Karpas-422 (cell line): ENCODE results near the gene ADCK1. TPM values are rescaled to one million over a fixed set of nuclear protein-coding genes. Genes with fewer than 3 reads are reported as not detected.

ENCODE experiments used
- DNase-seq: peaks from one replicate; pipeline ENCODE4 v3.0.0-alpha.2; 2015
- H2AFZ ChIP-seq: fragments of 200-600 bp; sonication (generic); 2 replicates; pipeline ENCODE4 v1.6.1; 2014; ENCODE audit warnings: antibody characterized with exemption, low read length, mixed read lengths
- H3K27ac ChIP-seq: fragments of 200-600 bp; sonication (generic); 2 replicates; pipeline ENCODE4 v1.5.1; 2014; ENCODE audit warnings: mild to moderate bottlenecking, low read length, moderate library complexity
- H3K27me3 ChIP-seq: fragments of 200-600 bp; sonication (generic); 2 replicates; pipeline ENCODE4 v1.6.1; 2014; ENCODE audit warnings: low read length, mixed read lengths
- H3K36me3 ChIP-seq: fragments of 200-600 bp; sonication (generic); 2 replicates; pipeline ENCODE4 v1.6.1; 2014; ENCODE audit warnings: low read length, mixed read lengths; ENCODE audit not compliant: insufficient read depth
- H3K4me1 ChIP-seq: fragments of 200-600 bp; sonication (generic); 2 replicates; pipeline ENCODE4 v1.6.1; 2014; ENCODE audit warnings: mild to moderate bottlenecking, low read length, mixed read lengths
- H3K4me2 ChIP-seq: fragments of 200-600 bp; sonication (generic); 2 replicates; pipeline ENCODE4 v1.6.1; 2014; ENCODE audit warnings: low read length, low read depth, mild to moderate bottlenecking; ENCODE audit not compliant: poor library complexity, severe bottlenecking
- H3K4me3 ChIP-seq: fragments of 200-600 bp; sonication (generic); 2 replicates; pipeline ENCODE4 v1.5.1; 2014; ENCODE audit warnings: mild to moderate bottlenecking, antibody characterized with exemption, low read length, mixed read lengths
- H3K79me2 ChIP-seq: fragments of 200-600 bp; sonication (generic); 2 replicates; pipeline ENCODE4 v1.6.1; 2014; ENCODE audit warnings: mild to moderate bottlenecking, low read length, mixed read lengths
- H3K9ac ChIP-seq: fragments of 200-600 bp; sonication (generic); 2 replicates; pipeline ENCODE4 v1.6.0; 2014; ENCODE audit warnings: low read length
- H3K9me2 ChIP-seq: fragments of 200-600 bp; sonication (generic), shearing (Covaris generic); replicated peaks from 2 replicates; pipeline ENCODE4 v1.6.0; 2014; ENCODE audit warnings: mild to moderate bottlenecking, low read length, moderate library complexity; ENCODE audit not compliant: insufficient read depth
- H3K9me3 ChIP-seq: fragments of 300-700, 200-600 bp; sonication (generic); 2 replicates; pipeline ENCODE4 v1.6.1; 2014; ENCODE audit warnings: low read length, mixed read lengths
- H4K20me1 ChIP-seq: fragments of 200-600 bp; sonication (generic); 2 replicates; pipeline ENCODE4 v1.6.1; 2014; ENCODE audit warnings: mild to moderate bottlenecking, antibody characterized with exemption, low read length, low read depth; ENCODE audit not compliant: insufficient read depth
- total RNA-seq: library from RNA; depleted of rRNA; stranded (reverse); fragments of >200 nt; shearing (Covaris generic); gene quantifications from 2 replicates; pipeline ENCODE4 v1.2.3, GENCODE V29; 2014; ENCODE audit warnings: low replicate concordance

ADCK1 gene
- total RNA-seq, 1 experiment from 2014 or later: 9.7 TPM

DNA sequence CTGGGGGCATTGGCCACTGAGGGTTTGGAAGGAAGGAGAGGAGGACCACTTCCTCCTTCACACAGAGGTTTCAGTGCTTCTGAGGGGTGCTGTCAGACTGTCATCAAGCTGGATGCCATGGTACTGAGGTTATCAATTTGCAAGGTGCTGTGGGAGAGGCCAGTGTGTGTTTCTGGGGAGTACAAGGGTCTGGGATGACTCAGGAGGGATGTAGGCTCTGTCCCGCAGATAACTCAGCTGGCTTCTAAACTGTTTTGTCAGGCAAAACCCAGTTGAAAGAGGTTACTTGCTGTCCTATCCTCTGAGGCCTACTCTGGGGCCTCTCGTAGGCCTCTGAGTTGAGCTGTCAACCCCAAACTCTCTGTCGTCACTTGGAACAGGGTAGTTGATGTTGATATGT lies 22.8 kb downstream of the ADCK1 start:
- Histone ChIP-seq H2AFZ (no peak overlapping the region), H3K4me2 (no peak overlapping the region), H3K4me1 (no peaks in the 10 kb centered on the region)

DNA sequence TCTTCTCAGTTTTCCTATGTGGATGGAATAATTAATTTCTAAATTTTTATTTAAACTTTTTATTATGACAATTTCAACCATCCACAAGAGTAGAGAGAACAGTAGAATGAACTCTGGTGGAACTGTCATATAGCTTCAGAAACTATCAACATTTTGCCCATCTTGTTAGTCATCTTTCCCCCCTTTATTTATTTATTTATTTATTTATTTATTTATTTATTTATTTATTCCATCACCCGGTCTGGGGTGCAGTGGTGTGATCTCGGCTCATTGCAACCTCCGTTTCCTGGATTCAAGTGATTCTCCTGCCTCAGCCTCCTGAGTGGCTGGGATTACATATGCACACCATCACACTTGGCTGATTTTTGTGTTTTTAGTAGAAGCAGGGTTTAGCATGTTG lies 23.5 kb downstream of the ADCK1 start:
- no peaks in the 10 kb centered on the region for H3K36me3 ChIP-seq
- H3K4me1 ChIP-seq: no peaks in the 10 kb centered on the region
- H2AFZ ChIP-seq: no peak overlapping the region
- no peaks in the 10 kb centered on the region for H3K9me2 ChIP-seq
- no peaks in the 10 kb centered on the region for H3K79me2 ChIP-seq
- no peak for DNase-seq
- no peak overlapping the region for H3K4me3 ChIP-seq
- H3K9me3 ChIP-seq: no peaks in the 10 kb centered on the region
- H3K4me2 ChIP-seq: no peak overlapping the region
- H3K9ac ChIP-seq: no peak overlapping the region
- H3K27ac ChIP-seq: no peak overlapping the region
- H4K20me1 ChIP-seq: no peaks in the 10 kb centered on the region
- H3K27me3 ChIP-seq: no peaks in the 10 kb centered on the region

More for the DNA sequence above, 22.8 kb downstream of the ADCK1 start:
- Histone ChIP-seq H4K20me1 (no peaks in the 10 kb centered on the region), H3K27me3 (no peaks in the 10 kb centered on the region), H3K9ac (no peak overlapping the region), H3K9me3 (no peaks in the 10 kb centered on the region), H3K9me2 (no peaks in the 10 kb centered on the region), H3K4me3 (no peak overlapping the region), H3K36me3 (no peaks in the 10 kb centered on the region), H3K27ac (no peak overlapping the region), H3K79me2 (no peaks in the 10 kb centered on the region)
- no peak for DNase-seq

DNA sequence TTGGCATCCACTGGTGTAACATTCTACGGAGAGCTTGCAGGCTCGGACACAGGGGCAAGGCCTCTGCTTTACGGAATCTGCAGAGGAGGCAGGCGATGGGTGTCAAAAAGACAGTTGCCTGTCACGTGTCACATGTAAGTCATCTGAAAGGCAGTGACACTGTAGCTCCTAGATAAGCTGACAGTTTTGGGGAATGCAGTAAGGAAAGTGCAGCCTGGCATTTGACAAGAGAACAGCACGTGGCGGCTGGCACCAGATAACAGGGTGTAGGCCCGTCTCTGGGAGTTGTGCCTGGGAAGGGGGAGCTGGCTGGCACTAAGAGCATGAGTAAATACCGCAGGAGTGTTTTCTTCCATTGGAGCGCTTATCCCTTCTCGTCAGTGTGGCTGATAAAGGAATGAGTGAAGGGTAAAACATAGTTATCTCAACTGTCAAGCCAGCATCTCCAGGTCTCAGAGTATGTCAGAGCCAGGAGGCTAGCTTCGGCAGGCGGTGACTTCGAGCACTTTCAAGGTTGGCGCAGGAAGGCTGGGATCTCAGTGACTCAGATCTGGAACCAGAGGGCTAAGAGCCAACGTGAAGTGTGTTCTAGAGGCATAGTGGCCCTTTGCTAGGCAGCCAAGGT lies 26.1 kb downstream of the ADCK1 start:
- H3K9me3 ChIP-seq: no peaks in the 10 kb centered on the region
- no peak overlapping the region for H3K9ac ChIP-seq
- H3K9me2 ChIP-seq: no peaks in the 10 kb centered on the region
- H2AFZ ChIP-seq: no peak overlapping the region
- no peaks in the 10 kb centered on the region for H4K20me1 ChIP-seq
- no peak overlapping the region for H3K4me3 ChIP-seq
- no peaks in the 10 kb centered on the region for H3K36me3 ChIP-seq
- no peaks in the 10 kb centered on the region for H3K4me1 ChIP-seq
- no peak for DNase-seq
- no peaks in the 10 kb centered on the region for H3K79me2 ChIP-seq
- no peaks in the 10 kb centered on the region for H3K27me3 ChIP-seq
- H3K4me2 ChIP-seq: no peak overlapping the region
- H3K27ac ChIP-seq: no peak overlapping the region

DNA sequence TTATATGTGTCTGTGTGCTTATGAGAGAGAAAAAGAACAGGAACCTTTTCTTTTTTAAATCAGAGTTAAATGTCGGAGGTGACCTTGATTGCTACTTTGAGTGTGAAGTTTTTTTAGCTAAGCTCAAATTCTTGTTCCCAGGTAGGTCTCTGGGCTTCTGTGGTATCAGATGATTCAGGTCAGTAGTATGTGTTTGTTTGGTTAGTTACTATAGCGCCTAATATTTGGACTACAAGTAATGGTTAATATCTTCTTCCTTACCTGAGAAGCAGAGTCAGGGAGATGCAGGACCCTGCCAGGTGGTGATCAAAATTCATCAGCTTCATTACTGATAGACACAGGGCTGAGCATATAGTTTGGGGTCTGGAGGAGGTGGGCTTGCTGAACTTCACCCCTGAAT lies 30.8 kb downstream of the ADCK1 start:
- H3K9me3 ChIP-seq: no peaks in the 10 kb centered on the region
- no peaks in the 10 kb centered on the region for H3K9me2 ChIP-seq
- H3K27ac ChIP-seq: no peak overlapping the region
- H2AFZ ChIP-seq: no peak overlapping the region
- H3K27me3 ChIP-seq: no peaks in the 10 kb centered on the region
- H4K20me1 ChIP-seq: no peaks in the 10 kb centered on the region
- DNase-seq: no peak
- H3K79me2 ChIP-seq: no peaks in the 10 kb centered on the region
- H3K4me2 ChIP-seq: no peak overlapping the region
- no peaks in the 10 kb centered on the region for H3K36me3 ChIP-seq
- H3K4me1 ChIP-seq: peaks cover 12% of the 10 kb centered on the region
- no peak overlapping the region for H3K9ac ChIP-seq
- H3K4me3 ChIP-seq: no peak overlapping the region

DNA sequence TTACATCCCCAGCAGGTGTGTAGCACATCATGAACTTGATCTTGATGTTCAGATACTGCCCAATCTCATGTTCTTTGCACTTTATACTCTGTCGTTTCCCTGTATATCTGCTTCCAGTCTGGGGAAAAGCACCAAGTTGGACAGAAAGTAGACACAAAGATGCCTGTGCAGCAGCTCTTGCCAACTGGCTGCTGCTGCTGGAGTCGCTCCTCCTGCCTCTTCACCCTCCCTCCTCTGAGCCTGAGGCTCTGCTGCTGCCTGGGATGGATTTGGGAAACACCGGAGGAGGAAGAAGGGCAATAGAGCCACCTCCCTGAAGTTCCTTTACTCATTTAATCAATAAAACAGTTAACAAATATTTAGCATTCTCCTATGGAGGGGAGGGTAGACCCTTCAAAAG lies 32.4 kb downstream of the ADCK1 start:
- H3K4me2 ChIP-seq: no peak overlapping the region
- no peaks in the 10 kb centered on the region for H4K20me1 ChIP-seq
- H3K9me3 ChIP-seq: no peaks in the 10 kb centered on the region
- no peak for DNase-seq
- H3K27ac ChIP-seq: no peak overlapping the region
- no peaks in the 10 kb centered on the region for H3K27me3 ChIP-seq
- H3K9me2 ChIP-seq: no peaks in the 10 kb centered on the region
- H3K36me3 ChIP-seq: no peaks in the 10 kb centered on the region
- H3K4me3 ChIP-seq: no peak overlapping the region
- H3K4me1 ChIP-seq: peaks cover 12% of the 10 kb centered on the region
- no peak overlapping the region for H2AFZ ChIP-seq
- H3K79me2 ChIP-seq: no peaks in the 10 kb centered on the region
- H3K9ac ChIP-seq: no peak overlapping the region

DNA sequence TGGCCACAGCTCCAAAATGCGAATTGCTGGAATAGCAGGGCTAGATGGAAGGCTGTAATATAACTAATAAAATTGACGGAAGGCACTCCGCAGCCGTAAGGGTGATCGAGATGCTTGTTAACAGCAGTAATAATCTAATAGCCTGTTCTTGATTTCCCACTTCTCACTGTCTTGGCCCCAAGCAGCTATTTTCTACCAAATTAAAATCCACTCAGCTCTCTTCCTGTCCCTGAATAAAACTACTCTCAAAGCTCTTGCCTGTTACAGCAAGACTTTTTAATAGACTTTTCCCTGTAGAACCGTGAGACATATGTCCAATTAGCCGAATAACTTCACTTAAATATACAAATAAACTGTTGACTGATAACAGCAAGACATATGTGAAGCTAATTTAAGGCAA lies 38.0 kb downstream of the ADCK1 start:
- Histone ChIP-seq H3K4me2 (no peak overlapping the region), H3K9me3 (no peaks in the 10 kb centered on the region), H3K9ac (no peak overlapping the region), H3K36me3 (no peaks in the 10 kb centered on the region), H3K4me1 (peaks cover 12% of the 10 kb centered on the region), H3K27me3 (no peaks in the 10 kb centered on the region), H3K79me2 (no peaks in the 10 kb centered on the region), H3K27ac (no peak overlapping the region), H4K20me1 (no peaks in the 10 kb centered on the region), H3K9me2 (no peaks in the 10 kb centered on the region), H2AFZ (no peak overlapping the region), H3K4me3 (no peak overlapping the region)
- no peak for DNase-seq

DNA sequence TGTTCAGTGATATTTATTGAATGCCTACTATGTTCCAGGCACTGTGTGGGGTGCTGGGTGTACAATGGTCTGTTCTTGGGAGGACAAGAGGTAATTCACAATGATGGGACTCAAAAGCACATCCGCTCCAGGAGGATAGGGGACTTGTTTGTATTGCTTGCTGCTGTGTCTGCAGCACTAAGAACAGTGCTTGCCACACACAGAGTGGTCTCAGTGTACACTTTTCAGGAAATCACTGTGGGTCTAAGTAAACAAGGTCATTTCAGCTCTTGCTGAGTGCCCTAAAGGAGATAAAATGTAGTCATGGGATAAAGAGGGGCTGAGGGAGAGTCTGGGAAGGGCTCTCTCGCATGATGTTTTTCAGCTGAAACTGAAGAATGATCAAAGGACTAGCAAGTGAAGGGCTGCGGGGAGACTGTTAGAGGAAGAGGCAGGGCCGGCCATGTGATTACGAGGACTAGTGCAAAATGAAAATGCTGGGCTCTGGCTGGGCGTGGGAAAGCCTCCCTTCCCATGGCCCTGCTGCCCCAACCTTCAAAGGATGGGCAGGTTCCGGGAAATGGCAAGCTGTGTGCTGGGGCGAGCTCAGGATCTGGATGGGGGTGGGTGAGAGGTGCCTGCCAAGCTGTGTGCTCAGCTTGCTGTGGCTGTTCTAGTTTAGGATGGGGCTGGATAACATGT lies 39.1 kb downstream of the ADCK1 start:
- DNase-seq: no peak
- no peak overlapping the region for H2AFZ ChIP-seq
- H3K4me2 ChIP-seq: no peak overlapping the region
- no peaks in the 10 kb centered on the region for H3K27me3 ChIP-seq
- no peaks in the 10 kb centered on the region for H3K9me3 ChIP-seq
- H3K27ac ChIP-seq: no peak overlapping the region
- no peaks in the 10 kb centered on the region for H3K9me2 ChIP-seq
- H3K36me3 ChIP-seq: no peaks in the 10 kb centered on the region
- H3K4me1 ChIP-seq: peaks cover 9% of the 10 kb centered on the region
- no peak overlapping the region for H3K9ac ChIP-seq
- H3K79me2 ChIP-seq: no peaks in the 10 kb centered on the region
- H3K4me3 ChIP-seq: no peak overlapping the region
- no peaks in the 10 kb centered on the region for H4K20me1 ChIP-seq

DNA sequence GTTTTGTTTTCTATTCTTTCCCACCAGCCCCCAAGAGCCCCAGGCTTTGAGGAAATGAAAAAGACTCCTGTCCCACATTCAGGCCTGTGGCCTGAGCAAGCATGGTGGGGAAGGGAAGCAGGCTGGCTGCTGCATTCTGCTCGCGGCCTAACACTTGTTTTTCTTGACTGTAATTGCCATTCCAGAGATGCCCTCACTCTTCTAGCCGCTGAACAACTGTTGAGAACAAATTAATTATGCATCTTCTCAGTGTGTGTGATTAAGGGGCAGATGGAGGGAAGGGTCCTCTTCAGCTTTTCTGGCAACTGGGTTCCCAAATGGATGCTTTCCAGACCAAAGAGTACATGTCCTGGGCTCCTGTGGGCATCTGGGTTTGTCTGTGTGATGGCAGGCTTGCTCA lies 43.3 kb downstream of the ADCK1 start:
- H4K20me1 ChIP-seq: no peaks in the 10 kb centered on the region
- no peaks in the 10 kb centered on the region for H3K4me1 ChIP-seq
- no peak overlapping the region for H3K9ac ChIP-seq
- DNase-seq: no peak
- no peaks in the 10 kb centered on the region for H3K36me3 ChIP-seq
- no peak overlapping the region for H3K4me3 ChIP-seq
- H3K4me2 ChIP-seq: no peak overlapping the region
- no peaks in the 10 kb centered on the region for H3K27me3 ChIP-seq
- no peaks in the 10 kb centered on the region for H3K79me2 ChIP-seq
- no peak overlapping the region for H3K27ac ChIP-seq
- H2AFZ ChIP-seq: no peak overlapping the region
- no peaks in the 10 kb centered on the region for H3K9me2 ChIP-seq
- H3K9me3 ChIP-seq: no peaks in the 10 kb centered on the region
